ENCODE data around the gene LAGE3. TPM values are rescaled to one million over a fixed set of nuclear protein-coding genes. Genes with fewer than 3 reads are reported as not detected.

LAGE3 gene
- 32.3 and 71.1 TPM in 2 replicates for total RNA-seq (2014; rRNA removed; shearing (Covaris generic); ENCODE audit: low replicate concordance)

- in situ Hi-C loops (cut with HindIII; ENCODE audit: low pct_unique_long_range_greater_than_20kb, low sequenced_read_pairs): no loop called here
- DNase-seq (ENCODE audit: low read depth): peak; percentile 88
Observed at GRCh38 chrX:154478728-154479622, at the start of gene LAGE3. LAGE3 (minus strand) TSS chrX:154479281; CDS start chrX:154478915, 366 bp downstream.

GRCh38 chrX:154526901-154527675 lies 48.0 kb upstream of the LAGE3 start:
- in situ Hi-C loops (cut with HindIII; ENCODE audit: low pct_unique_long_range_greater_than_20kb, low sequenced_read_pairs): no loop called here
- peak; percentile 88 for DNase-seq (ENCODE audit: low read depth)

GRCh38 chrX:154525606-154526490 lies 46.8 kb upstream of the LAGE3 start:
- in situ Hi-C loops (cut with HindIII; ENCODE audit: low pct_unique_long_range_greater_than_20kb, low sequenced_read_pairs): no loop called here
- DNase-seq (ENCODE audit: low read depth): no peak

GRCh38 chrX:154519389-154519788 lies 40.3 kb upstream of the LAGE3 start:
- no peak for DNase-seq (ENCODE audit: low read depth)
- in situ Hi-C loops (cut with HindIII; ENCODE audit: low pct_unique_long_range_greater_than_20kb, low sequenced_read_pairs): no loop called here

- in situ Hi-C loops (cut with HindIII; ENCODE audit: low pct_unique_long_range_greater_than_20kb, low sequenced_read_pairs): no loop called here
Observed at GRCh38 chrX:154517101-154517781, 38.2 kb upstream of the LAGE3 start.

GRCh38 chrX:154516656-154517100 lies 37.6 kb upstream of the LAGE3 start:
- in situ Hi-C loops (cut with HindIII; ENCODE audit: low pct_unique_long_range_greater_than_20kb, low sequenced_read_pairs): no loop called here
- no peak for DNase-seq (ENCODE audit: low read depth)

More at GRCh38 chrX:154517101-154517781, 38.2 kb upstream of the LAGE3 start:
- DNase-seq (ENCODE audit: low read depth): no peak

GRCh38 chrX:154515966-154516655 lies 37.0 kb upstream of the LAGE3 start, which contains the start of gene FAM3A:
FAM3A (minus strand) TSS chrX:154516232; CDS start chrX:154515772, 460 bp downstream.
- peak; percentile 85 for DNase-seq (ENCODE audit: low read depth)
- in situ Hi-C loops (cut with HindIII; ENCODE audit: low pct_unique_long_range_greater_than_20kb, low sequenced_read_pairs): no loop called here

- in situ Hi-C loops (cut with HindIII; ENCODE audit: low pct_unique_long_range_greater_than_20kb, low sequenced_read_pairs): no loop called here
- DNase-seq (ENCODE audit: low read depth): no peak
Observed at GRCh38 chrX:154515090-154515965, 36.2 kb upstream of the LAGE3 start.

- in situ Hi-C loops (cut with HindIII; ENCODE audit: low pct_unique_long_range_greater_than_20kb, low sequenced_read_pairs): no loop called here
- no peak for DNase-seq (ENCODE audit: low read depth)
Observed at GRCh38 chrX:154513716-154514115, 34.6 kb upstream of the LAGE3 start.

- DNase-seq (ENCODE audit: low read depth): no peak
- in situ Hi-C loops (cut with HindIII; ENCODE audit: low pct_unique_long_range_greater_than_20kb, low sequenced_read_pairs): no loop called here
Observed at GRCh38 chrX:154512879-154513553, 33.9 kb upstream of the LAGE3 start.

- DNase-seq (ENCODE audit: low read depth): no peak
- in situ Hi-C loops (cut with HindIII; ENCODE audit: low pct_unique_long_range_greater_than_20kb, low sequenced_read_pairs): no loop called here
Observed at GRCh38 chrX:154511761-154512160, 32.7 kb upstream of the LAGE3 start.

GRCh38 chrX:154509455-154509854 lies 30.4 kb upstream of the LAGE3 start:
- DNase-seq (ENCODE audit: low read depth): no peak
- in situ Hi-C loops (cut with HindIII; ENCODE audit: low pct_unique_long_range_greater_than_20kb, low sequenced_read_pairs): no loop called here

- in situ Hi-C loops (cut with HindIII; ENCODE audit: low pct_unique_long_range_greater_than_20kb, low sequenced_read_pairs): no loop called here
- no peak for DNase-seq (ENCODE audit: low read depth)
Observed at GRCh38 chrX:154508384-154508745, 29.3 kb upstream of the LAGE3 start.

- in situ Hi-C loops (cut with HindIII; ENCODE audit: low pct_unique_long_range_greater_than_20kb, low sequenced_read_pairs): no loop called here
Observed at GRCh38 chrX:154507673-154508383, 28.7 kb upstream of the LAGE3 start.

More at GRCh38 chrX:154507673-154508383, 28.7 kb upstream of the LAGE3 start:
- no peak for DNase-seq (ENCODE audit: low read depth)
